Measurements from ENCODE around the gene FAM170B.

The FAM170B gene

GRCh38 chr10:49162063-49162462, 28.2 kb upstream of the FAM170B start:
- WGBS, 2 experiments (ENCODE audit: insufficient coverage in 2 of 2): 95 to 98% methylated on average over 4 of the region's 5 CpGs
- Histone ChIP-seq H3K4me1 (ENCODE audit: control insufficient read depth, insufficient read depth, low read length, poor library complexity, severe bottlenecking) (no peaks in the 10 kb centered on the region), H3K9me3 (ENCODE audit: control insufficient read depth, low read length) (no peaks in the 10 kb centered on the region), H3K4me3 (ENCODE audit: extremely low read depth, insufficient read depth, low read length, poor library complexity, severe bottlenecking) (no peak overlapping the region), H3K27ac (ENCODE audit: low read depth, low read length, severe bottlenecking) (no peak overlapping the region), H3K36me3 (ENCODE audit: control insufficient read depth, insufficient read depth, low read length) (no peaks in the 10 kb centered on the region)

- no peaks in the 10 kb centered on the region for H3K4me1 ChIP-seq (ENCODE audit: control insufficient read depth, insufficient read depth, low read length, poor library complexity, severe bottlenecking)
- H3K36me3 ChIP-seq (ENCODE audit: control insufficient read depth, insufficient read depth, low read length): no peaks in the 10 kb centered on the region
- H3K4me3 ChIP-seq (ENCODE audit: extremely low read depth, insufficient read depth, low read length, poor library complexity, severe bottlenecking): no peak overlapping the region
- no peak overlapping the region for H3K27ac ChIP-seq (ENCODE audit: low read depth, low read length, severe bottlenecking)
- 64 to 89% methylated on average over 4 to 5 of the region's 8 CpGs for WGBS, 2 experiments (ENCODE audit: insufficient coverage in 2 of 2)
- H3K9me3 ChIP-seq (ENCODE audit: control insufficient read depth, low read length): no peaks in the 10 kb centered on the region
These were observed 27.7 kb upstream of the FAM170B start for GRCh38 chr10:49161411-49161997.

GRCh38 chr10:49160814-49161213, 27.0 kb upstream of the FAM170B start:
- no peaks in the 10 kb centered on the region for H3K36me3 ChIP-seq (ENCODE audit: control insufficient read depth, insufficient read depth, low read length)
- no peak overlapping the region for H3K27ac ChIP-seq (ENCODE audit: low read depth, low read length, severe bottlenecking)
- no peaks in the 10 kb centered on the region for H3K9me3 ChIP-seq (ENCODE audit: control insufficient read depth, low read length)
- no peak overlapping the region for H3K4me3 ChIP-seq (ENCODE audit: extremely low read depth, insufficient read depth, low read length, poor library complexity, severe bottlenecking)
- no peaks in the 10 kb centered on the region for H3K4me1 ChIP-seq (ENCODE audit: control insufficient read depth, insufficient read depth, low read length, poor library complexity, severe bottlenecking)
- 70 to 95% methylated on average over 1 to 2 of the region's 5 CpGs for WGBS, 2 experiments (ENCODE audit: insufficient coverage in 2 of 2)

GRCh38 chr10:49160110-49160509, 26.3 kb upstream of the FAM170B start:
- 80 to 86% methylated on average over 1 of the region's 5 CpGs for WGBS, 2 experiments (ENCODE audit: insufficient coverage in 2 of 2)

GRCh38 chr10:49158915-49159314, 25.1 kb upstream of the FAM170B start:
- H3K4me1 ChIP-seq (ENCODE audit: control insufficient read depth, insufficient read depth, low read length, poor library complexity, severe bottlenecking): no peaks in the 10 kb centered on the region
- no peak overlapping the region for H3K4me3 ChIP-seq (ENCODE audit: extremely low read depth, insufficient read depth, low read length, poor library complexity, severe bottlenecking)
- H3K36me3 ChIP-seq (ENCODE audit: control insufficient read depth, insufficient read depth, low read length): no peaks in the 10 kb centered on the region
- WGBS, 2 experiments (ENCODE audit: insufficient coverage in 2 of 2): 80% methylated on average over 1 of the region's 3 CpGs; no CpG with 5 or more reads in 1 of the 2 experiments
- H3K27ac ChIP-seq (ENCODE audit: low read depth, low read length, severe bottlenecking): no peak overlapping the region
- H3K9me3 ChIP-seq (ENCODE audit: control insufficient read depth, low read length): no peaks in the 10 kb centered on the region

More at GRCh38 chr10:49160110-49160509, 26.3 kb upstream of the FAM170B start:
- Histone ChIP-seq H3K4me3 (ENCODE audit: extremely low read depth, insufficient read depth, low read length, poor library complexity, severe bottlenecking) (no peak overlapping the region), H3K36me3 (ENCODE audit: control insufficient read depth, insufficient read depth, low read length) (no peaks in the 10 kb centered on the region), H3K4me1 (ENCODE audit: control insufficient read depth, insufficient read depth, low read length, poor library complexity, severe bottlenecking) (no peaks in the 10 kb centered on the region), H3K9me3 (ENCODE audit: control insufficient read depth, low read length) (no peaks in the 10 kb centered on the region), H3K27ac (ENCODE audit: low read depth, low read length, severe bottlenecking) (no peak overlapping the region)

GRCh38 chr10:49158404-49158803, 24.6 kb upstream of the FAM170B start:
- WGBS, 2 experiments (ENCODE audit: insufficient coverage in 2 of 2): 20 to 25% methylated on average over 2 to 4 of the region's 7 CpGs
- Histone ChIP-seq H3K4me3 (ENCODE audit: extremely low read depth, insufficient read depth, low read length, poor library complexity, severe bottlenecking) (no peak overlapping the region), H3K4me1 (ENCODE audit: control insufficient read depth, insufficient read depth, low read length, poor library complexity, severe bottlenecking) (no peaks in the 10 kb centered on the region), H3K9me3 (ENCODE audit: control insufficient read depth, low read length) (no peaks in the 10 kb centered on the region), H3K27ac (ENCODE audit: low read depth, low read length, severe bottlenecking) (no peak overlapping the region), H3K36me3 (ENCODE audit: control insufficient read depth, insufficient read depth, low read length) (no peaks in the 10 kb centered on the region)

GRCh38 chr10:49157229-49157628, 23.4 kb upstream of the FAM170B start:
- Histone ChIP-seq H3K36me3 (ENCODE audit: control insufficient read depth, insufficient read depth, low read length) (no peaks in the 10 kb centered on the region), H3K27ac (ENCODE audit: low read depth, low read length, severe bottlenecking) (no peak overlapping the region), H3K4me1 (ENCODE audit: control insufficient read depth, insufficient read depth, low read length, poor library complexity, severe bottlenecking) (no peaks in the 10 kb centered on the region), H3K9me3 (ENCODE audit: control insufficient read depth, low read length) (no peaks in the 10 kb centered on the region), H3K4me3 (ENCODE audit: extremely low read depth, insufficient read depth, low read length, poor library complexity, severe bottlenecking) (no peak overlapping the region)
- WGBS, 2 experiments (ENCODE audit: insufficient coverage in 2 of 2): 100% methylated on average over 2 of the region's 3 CpGs

GRCh38 chr10:49154641-49155040, 20.8 kb upstream of the FAM170B start:
- 91 to 96% methylated on average over 4 of the region's 6 CpGs for WGBS, 2 experiments (ENCODE audit: insufficient coverage in 2 of 2)
- H3K4me3 ChIP-seq (ENCODE audit: extremely low read depth, insufficient read depth, low read length, poor library complexity, severe bottlenecking): no peak overlapping the region
- no peaks in the 10 kb centered on the region for H3K4me1 ChIP-seq (ENCODE audit: control insufficient read depth, insufficient read depth, low read length, poor library complexity, severe bottlenecking)
- no peaks in the 10 kb centered on the region for H3K9me3 ChIP-seq (ENCODE audit: control insufficient read depth, low read length)
- H3K27ac ChIP-seq (ENCODE audit: low read depth, low read length, severe bottlenecking): no peak overlapping the region
- H3K36me3 ChIP-seq (ENCODE audit: control insufficient read depth, insufficient read depth, low read length): no peaks in the 10 kb centered on the region

- no CpG with 5 or more reads among the region's 1 CpG for WGBS, 2 experiments (ENCODE audit: insufficient coverage in 2 of 2)
- Histone ChIP-seq H3K36me3 (ENCODE audit: control insufficient read depth, insufficient read depth, low read length) (no peaks in the 10 kb centered on the region), H3K4me3 (ENCODE audit: extremely low read depth, insufficient read depth, low read length, poor library complexity, severe bottlenecking) (no peak overlapping the region), H3K9me3 (ENCODE audit: control insufficient read depth, low read length) (no peaks in the 10 kb centered on the region), H3K4me1 (ENCODE audit: control insufficient read depth, insufficient read depth, low read length, poor library complexity, severe bottlenecking) (peaks cover 4% of the 10 kb centered on the region), H3K27ac (ENCODE audit: low read depth, low read length, severe bottlenecking) (no peak overlapping the region)
These were observed 20.1 kb upstream of the FAM170B start for GRCh38 chr10:49153971-49154370.

GRCh38 chr10:49153115-49153514, 19.3 kb upstream of the FAM170B start:
- WGBS, 2 experiments (ENCODE audit: insufficient coverage in 2 of 2): 79 to 91% methylated on average over 3 to 4 of the region's 4 CpGs
- no peak overlapping the region for H3K4me3 ChIP-seq (ENCODE audit: extremely low read depth, insufficient read depth, low read length, poor library complexity, severe bottlenecking)
- no peaks in the 10 kb centered on the region for H3K9me3 ChIP-seq (ENCODE audit: control insufficient read depth, low read length)
- peaks cover 4% of the 10 kb centered on the region for H3K4me1 ChIP-seq (ENCODE audit: control insufficient read depth, insufficient read depth, low read length, poor library complexity, severe bottlenecking)
- H3K27ac ChIP-seq (ENCODE audit: low read depth, low read length, severe bottlenecking): no peak overlapping the region
- no peaks in the 10 kb centered on the region for H3K36me3 ChIP-seq (ENCODE audit: control insufficient read depth, insufficient read depth, low read length)

- 86 to 93% methylated on average over 3 of the region's 4 CpGs for WGBS, 2 experiments (ENCODE audit: insufficient coverage in 2 of 2)
- Histone ChIP-seq H3K27ac (ENCODE audit: low read depth, low read length, severe bottlenecking) (no peak overlapping the region), H3K9me3 (ENCODE audit: control insufficient read depth, low read length) (no peaks in the 10 kb centered on the region), H3K36me3 (ENCODE audit: control insufficient read depth, insufficient read depth, low read length) (no peaks in the 10 kb centered on the region), H3K4me1 (ENCODE audit: control insufficient read depth, insufficient read depth, low read length, poor library complexity, severe bottlenecking) (peaks cover 4% of the 10 kb centered on the region), H3K4me3 (ENCODE audit: extremely low read depth, insufficient read depth, low read length, poor library complexity, severe bottlenecking) (no peak overlapping the region)
These were observed 18.8 kb upstream of the FAM170B start for GRCh38 chr10:49152663-49153062.

Measured in mesodermal cell (in vitro differentiated cells).